ENCODE results near the gene CERK. TPM values are rescaled to one million over a fixed set of nuclear protein-coding genes. Genes with fewer than 3 reads are reported as not detected.

CERK gene
- total and polyA plus RNA-seq, 2 of the 8 experiments (the other 6 are each of a cell fraction or from before 2014, with no cell fraction given) = 26.6 to 59.0 TPM

DNA sequence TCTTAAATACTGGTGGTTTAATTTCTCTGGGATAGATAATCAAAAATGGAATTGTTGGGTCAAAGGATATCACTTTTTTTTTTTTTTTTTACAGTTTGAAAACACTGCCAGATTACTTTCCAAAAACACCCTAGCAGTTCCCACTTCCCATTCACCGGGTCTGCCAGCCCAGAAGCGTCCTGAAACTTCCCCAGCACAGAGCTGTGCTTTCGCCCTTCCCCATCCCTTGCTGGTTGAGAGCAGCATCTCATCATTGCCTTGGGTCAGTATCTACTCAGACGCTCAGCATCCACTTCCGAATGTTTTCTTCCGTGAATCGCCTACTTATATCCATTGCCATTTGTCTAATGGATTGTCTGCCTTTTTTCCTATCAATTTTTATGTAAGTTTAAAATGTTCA, 5.5 kb downstream of the CERK start (continued):
- no peak for TF ChIP-seq MAX (IDR thresholded peaks at IDR 0.05)
- no peak for TF ChIP-seq CHD1 (IDR thresholded peaks at IDR 0.05; ENCODE audit: low read depth, low read length)
- no peak for TF ChIP-seq JUN (IDR thresholded peaks at IDR 0.05; ENCODE audit: low read depth, low read length)
- no peak for TF ChIP-seq BCL11A (IDR thresholded peaks at IDR 0.05; ENCODE audit: low read depth in 2 of 2, low read length in 2 of 2)
- no peak for TF ChIP-seq HDAC6 (IDR thresholded peaks at IDR 0.05; ENCODE audit: low read depth, low read length)

Data from H1 (cell line).